ENCODE measurements around the gene KIZ. TPM values are rescaled to one million over a fixed set of nuclear protein-coding genes. Genes with fewer than 3 reads are reported as not detected.

KIZ gene
- total RNA-seq, 2 experiments from 2014 or later: 31.1 to 33.8 TPM

DNA sequence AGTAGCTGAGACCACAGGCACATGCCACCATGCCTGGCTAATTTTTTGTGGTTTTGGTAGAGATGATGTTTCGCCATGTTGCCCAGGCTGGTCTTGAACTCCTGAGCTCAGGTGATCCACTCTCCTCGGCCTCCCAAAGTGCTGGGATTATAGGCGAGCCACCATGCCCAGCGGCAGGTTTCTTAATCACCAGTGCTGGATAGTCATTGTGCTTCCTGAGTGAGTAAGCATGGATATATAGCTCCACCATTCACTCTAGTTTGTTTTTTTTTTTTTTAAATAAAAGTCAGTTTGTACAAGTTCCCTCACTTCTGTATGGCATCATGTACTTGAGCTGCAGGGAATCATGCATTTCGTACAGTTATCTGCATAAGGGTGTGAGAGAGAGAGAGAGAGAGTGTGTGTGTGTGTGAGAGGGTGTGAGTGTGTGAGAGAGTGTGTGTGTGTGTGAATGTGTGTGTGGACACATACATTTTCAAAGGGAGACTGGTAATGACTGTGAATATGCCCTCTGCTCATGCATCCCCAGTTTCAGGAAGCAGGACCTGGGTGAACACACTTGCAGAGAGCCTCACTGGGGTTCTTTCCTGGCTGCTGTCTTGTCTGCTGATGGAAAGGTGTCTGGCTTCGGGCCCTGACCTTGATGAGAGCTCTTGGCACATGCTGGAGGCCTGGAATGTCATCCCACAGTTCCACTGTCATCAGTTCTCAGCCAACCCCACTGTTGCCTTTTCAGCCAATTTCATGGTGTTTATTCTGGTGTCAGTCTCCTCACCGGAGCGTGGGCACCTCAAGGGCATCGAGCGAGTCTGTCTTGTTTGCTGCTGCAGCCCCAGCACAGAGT lies 112.3 kb downstream of the KIZ start:
- H3K4me3 ChIP-seq (ENCODE audit: low read length): no peak overlapping the region
- no peak overlapping the region for H3K27ac ChIP-seq (ENCODE audit: low read depth in 1 of 2, low read length in 2 of 2)
- Mint-ChIP-seq H3K9me3 (no peaks in the 10 kb centered on the region), H3K36me3 (ENCODE audit: low read depth) (peaks cover 34% of the 10 kb centered on the region), H3K27ac (no peak overlapping the region), H3K4me3 (no peak overlapping the region), H3K4me1 (ENCODE audit: low read depth) (no peaks in the 10 kb centered on the region), H3K27me3 (no peaks in the 10 kb centered on the region)
- ChIA-PET CTCF (interaction anchor here (1.2 to 1.3 kb wide), 2 partner anchors 267 to 334 kb away, joined by 3 read pairs; no protein-coding TSS in a partner anchor), POLR2A (no interaction called here)
- ATAC-seq (ENCODE audit: poor library complexity) (no peak), DNase-seq (no peak)
- H3K4me1 ChIP-seq (ENCODE audit: insufficient read depth, low read length): peaks cover 2% of the 10 kb centered on the region
- H3K36me3 ChIP-seq (ENCODE audit: insufficient read depth, low read length): peaks cover 9% of the 10 kb centered on the region
- no peaks in the 10 kb centered on the region for H3K9me3 ChIP-seq (ENCODE audit: control insufficient read depth in 1 of 2, insufficient read depth in 1 of 2, low read length in 2 of 2)
- no peaks in the 10 kb centered on the region for H3K27me3 ChIP-seq (ENCODE audit: control insufficient read depth in 1 of 2, insufficient read depth in 2 of 2, low read length in 2 of 2)
- intact Hi-C loops (cut with DNase I, micrococcal nuclease): loop anchor here (5.0 to 10.0 kb wide), 4 partner anchors 107 to 379 kb away; no protein-coding TSS in a partner anchor
- TF ChIP-seq, protein P1, sequence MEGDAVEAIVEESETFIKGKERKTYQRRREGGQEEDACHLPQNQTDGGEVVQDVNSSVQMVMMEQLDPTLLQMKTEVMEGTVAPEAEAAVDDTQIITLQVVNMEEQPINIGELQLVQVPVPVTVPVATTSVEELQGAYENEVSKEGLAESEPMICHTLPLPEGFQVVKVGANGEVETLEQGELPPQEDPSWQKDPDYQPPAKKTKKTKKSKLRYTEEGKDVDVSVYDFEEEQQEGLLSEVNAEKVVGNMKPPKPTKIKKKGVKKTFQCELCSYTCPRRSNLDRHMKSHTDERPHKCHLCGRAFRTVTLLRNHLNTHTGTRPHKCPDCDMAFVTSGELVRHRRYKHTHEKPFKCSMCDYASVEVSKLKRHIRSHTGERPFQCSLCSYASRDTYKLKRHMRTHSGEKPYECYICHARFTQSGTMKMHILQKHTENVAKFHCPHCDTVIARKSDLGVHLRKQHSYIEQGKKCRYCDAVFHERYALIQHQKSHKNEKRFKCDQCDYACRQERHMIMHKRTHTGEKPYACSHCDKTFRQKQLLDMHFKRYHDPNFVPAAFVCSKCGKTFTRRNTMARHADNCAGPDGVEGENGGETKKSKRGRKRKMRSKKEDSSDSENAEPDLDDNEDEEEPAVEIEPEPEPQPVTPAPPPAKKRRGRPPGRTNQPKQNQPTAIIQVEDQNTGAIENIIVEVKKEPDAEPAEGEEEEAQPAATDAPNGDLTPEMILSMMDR (IDR thresholded peaks at IDR 0.05): no peak

DNA sequence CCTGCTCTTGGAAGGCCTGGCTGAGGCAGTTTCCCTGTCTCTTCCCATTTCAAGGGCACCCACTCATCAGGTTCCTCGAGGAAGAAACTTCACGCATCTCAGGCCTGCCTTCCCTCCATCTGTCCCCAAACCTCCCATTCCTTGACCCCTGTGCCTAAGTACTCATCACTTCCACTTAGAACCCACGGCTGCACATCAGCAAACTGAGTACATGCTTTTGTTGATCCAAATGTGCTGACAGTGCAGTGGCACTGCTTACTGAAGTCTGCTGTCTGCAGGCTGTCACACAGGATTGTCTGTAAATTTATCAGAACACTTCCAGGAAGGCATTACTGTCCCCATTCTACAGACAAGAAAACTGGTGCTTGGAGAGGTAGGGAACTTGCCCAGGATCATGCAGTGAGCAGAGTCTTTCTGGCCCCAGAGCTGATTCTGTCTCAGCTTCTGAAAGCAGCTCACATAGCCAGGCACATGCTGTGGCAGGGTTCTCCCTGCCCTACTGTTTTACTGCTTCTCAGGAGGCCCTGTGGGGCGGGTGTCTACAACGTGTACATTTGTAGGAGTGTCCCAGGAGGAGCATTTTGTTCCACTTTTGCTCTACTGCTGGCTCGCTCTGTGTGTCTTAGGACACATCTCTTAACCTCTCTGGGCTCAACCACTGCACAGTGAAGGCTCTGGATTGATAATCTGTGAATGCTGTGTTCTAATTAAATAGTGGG lies 113.1 kb downstream of the KIZ start:
- Mint-ChIP-seq H3K27ac (no peak overlapping the region), H3K27me3 (no peaks in the 10 kb centered on the region), H3K9me3 (no peaks in the 10 kb centered on the region), H3K4me1 (ENCODE audit: low read depth) (no peaks in the 10 kb centered on the region), H3K4me3 (no peak overlapping the region), H3K36me3 (ENCODE audit: low read depth) (peaks cover 42% of the 10 kb centered on the region)
- POLR2A ChIA-PET: no interaction called here
- CTCF ChIA-PET: interaction anchor here (1.3 kb wide), 1 partner anchor 266 kb away, joined by 3 read pairs; no protein-coding TSS in a partner anchor
- TF ChIP-seq, protein P1 (IDR thresholded peaks at IDR 0.05): no peak
- Histone ChIP-seq H3K27ac (ENCODE audit: low read depth in 1 of 2, low read length in 2 of 2) (no peak overlapping the region), H3K27me3 (ENCODE audit: control insufficient read depth in 1 of 2, insufficient read depth in 2 of 2, low read length in 2 of 2) (no peaks in the 10 kb centered on the region), H3K9me3 (ENCODE audit: control insufficient read depth in 1 of 2, insufficient read depth in 1 of 2, low read length in 2 of 2) (no peaks in the 10 kb centered on the region), H3K36me3 (ENCODE audit: insufficient read depth, low read length) (peaks cover 13% of the 10 kb centered on the region), H3K4me1 (ENCODE audit: insufficient read depth, low read length) (peaks cover 2% of the 10 kb centered on the region), H3K4me3 (ENCODE audit: low read length) (no peak overlapping the region)
- no peak for DNase-seq
- no peak for ATAC-seq (ENCODE audit: poor library complexity)
- intact Hi-C loops (cut with DNase I, micrococcal nuclease): loop anchor here (5.0 to 10.0 kb wide), 4 partner anchors 106 to 378 kb away; no protein-coding TSS in a partner anchor

DNA sequence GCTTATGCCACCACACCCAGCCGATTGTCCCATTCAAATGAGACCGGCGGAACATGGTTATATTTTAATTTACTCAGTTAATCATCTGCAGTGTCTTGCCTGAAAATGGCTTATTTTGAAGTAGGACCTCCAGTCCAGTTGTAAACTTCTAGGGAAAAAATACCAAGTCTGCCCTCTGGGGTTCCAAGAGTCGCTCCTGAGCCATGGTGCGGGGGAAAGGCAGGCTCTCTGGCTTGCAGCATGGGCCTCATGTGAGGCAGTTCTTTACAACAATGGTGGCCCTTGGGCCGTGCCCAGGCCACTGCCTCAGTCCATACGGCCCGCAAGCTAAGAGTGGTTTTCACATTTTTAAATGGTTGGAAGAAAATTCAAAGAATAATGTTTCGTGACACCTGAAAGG lies 114.5 kb downstream of the KIZ start:
- Histone ChIP-seq H3K9me3 (ENCODE audit: control insufficient read depth in 1 of 2, insufficient read depth in 1 of 2, low read length in 2 of 2) (no peaks in the 10 kb centered on the region), H3K4me3 (ENCODE audit: low read length) (no peak overlapping the region), H3K27me3 (ENCODE audit: control insufficient read depth in 1 of 2, insufficient read depth in 2 of 2, low read length in 2 of 2) (no peaks in the 10 kb centered on the region), H3K4me1 (ENCODE audit: insufficient read depth, low read length) (peaks cover 2% of the 10 kb centered on the region), H3K27ac (ENCODE audit: low read depth in 1 of 2, low read length in 2 of 2) (no peak overlapping the region), H3K36me3 (ENCODE audit: insufficient read depth, low read length) (peaks cover 19% of the 10 kb centered on the region)
- no peaks in the 10 kb centered on the region for H3K9me3 Mint-ChIP-seq
- no peaks in the 10 kb centered on the region for H3K4me1 Mint-ChIP-seq (ENCODE audit: low read depth)
- POLR2A ChIA-PET: no interaction called here
- ATAC-seq (ENCODE audit: poor library complexity) (no peak), DNase-seq (no peak)
- peaks cover 57% of the 10 kb centered on the region for H3K36me3 Mint-ChIP-seq (ENCODE audit: low read depth)
- no peak overlapping the region for H3K4me3 Mint-ChIP-seq
- intact Hi-C loops (cut with DNase I, micrococcal nuclease): no loop called here
- CTCF ChIA-PET: interaction anchor here (1.1 kb wide), 1 partner anchor 265 kb away, joined by 3 read pairs; no protein-coding TSS in a partner anchor
- no peaks in the 10 kb centered on the region for H3K27me3 Mint-ChIP-seq
- TF ChIP-seq, protein P1 (IDR thresholded peaks at IDR 0.05): no peak
- no peak overlapping the region for H3K27ac Mint-ChIP-seq
